HEK293 (cell line): ENCODE data around the gene CCL7.

Source experiments
- CTCF ChIA-PET: fragments of 350-600 bp; formaldehyde crosslinking; extraction: SDS; loops from one replicate; lab custom pipeline; 2021; ENCODE audit warnings: antibody characterized with exemption; lab: Yijun Ruan, JAX
- POLR2A ChIA-PET: fragments of 300-600 bp; formaldehyde crosslinking; extraction: SDS; loops from one replicate; lab custom pipeline; 2020; ENCODE audit warnings: antibody characterized with exemption, inconsistent platforms; lab: Yijun Ruan, JAX
- H3K27ac ChIP-seq: fragments of 200-500 bp; sonication (Bioruptor generic); 2 replicates; pipeline ENCODE4 v1.5.1; 2014; ENCODE audit warnings: low read depth, low read length, control low read depth, inconsistent platforms; ENCODE audit errors: extremely low read depth
- H3K36me3 ChIP-seq, 2 experiments: fragments of 200-500 bp in 1 of 2; sonication (Bioruptor generic) in 1 of 2; 1 replicate in 1 of 2; 2 replicates in 1 of 2; pipeline ENCODE4 v1.5.1; 2014 to 2017; ENCODE audit warnings: inconsistent platforms in 2 of 2, low read length in 2 of 2; ENCODE audit not compliant: control insufficient read depth in 2 of 2, insufficient read depth in 1 of 2
- H3K4me1 ChIP-seq: fragments of 200-500 bp; sonication (Bioruptor generic); 2 replicates; pipeline ENCODE4 v1.5.1; 2014; ENCODE audit warnings: mild to moderate bottlenecking, low read length, inconsistent platforms; ENCODE audit not compliant: control insufficient read depth, insufficient read depth
- H3K4me3 ChIP-seq: 2 replicates; pipeline ENCODE4 v1.5.1; 2011; ENCODE audit warnings: low read depth, mild to moderate bottlenecking, control low read depth, low read length, moderate library complexity
- H3K9me3 ChIP-seq: fragments of 200-500 bp; sonication (Bioruptor generic); 2 replicates; pipeline ENCODE4 v1.5.1; 2014; ENCODE audit warnings: low read depth, low read length, inconsistent platforms; ENCODE audit not compliant: control insufficient read depth, insufficient read depth
- GLI2 ChIP-seq: fragments of 450-650 bp; formaldehyde crosslinking; IDR thresholded peaks from 2 replicates; pipeline ENCODE4; 2017; ENCODE audit warnings: missing biosample characterization, missing genetic modification characterization, low read depth, borderline replicate concordance
- IKZF3 ChIP-seq: fragments of 450-650 bp; IDR thresholded peaks from 2 replicates; pipeline ENCODE4 v1.5.0; 2018; ENCODE audit warnings: missing biosample characterization, mild to moderate bottlenecking, missing genetic modification characterization, moderate library complexity
- OVOL3 ChIP-seq: fragments of 450-650 bp; formaldehyde crosslinking; IDR thresholded peaks from 2 replicates; pipeline ENCODE4 v1.5.1; 2016; ENCODE audit warnings: missing biosample characterization, missing genetic modification characterization
- PRDM1 ChIP-seq: fragments of 450-650 bp; formaldehyde crosslinking; IDR thresholded peaks from 2 replicates; pipeline ENCODE4; 2016; ENCODE audit warnings: missing biosample characterization, missing genetic modification characterization
- RBAK ChIP-seq: fragments of 450-650 bp; formaldehyde crosslinking; IDR thresholded peaks from 2 replicates; pipeline ENCODE4 v1.5.1; 2016; ENCODE audit warnings: missing biosample characterization, missing genetic modification characterization
- SP3 ChIP-seq: fragments of 450-650 bp; formaldehyde crosslinking; IDR thresholded peaks from 2 replicates; pipeline ENCODE4 v1.5.1; 2016; ENCODE audit warnings: missing biosample characterization, missing genetic modification characterization
- SP7 ChIP-seq: fragments of 450-650 bp; formaldehyde crosslinking; IDR thresholded peaks from 2 replicates; pipeline ENCODE4 v1.5.1; 2016; ENCODE audit warnings: missing biosample characterization, missing genetic modification characterization
- WT1 ChIP-seq: fragments of 450-650 bp; formaldehyde crosslinking; IDR thresholded peaks from 2 replicates; pipeline ENCODE4 v1.5.1; 2016; ENCODE audit warnings: missing biosample characterization, missing genetic modification characterization
- YY1 ChIP-seq: fragments of 450-650 bp; formaldehyde crosslinking; IDR thresholded peaks from 2 replicates; pipeline ENCODE4 v1.5.1; 2018; ENCODE audit warnings: missing biosample characterization, missing genetic modification characterization
- ZNF140 ChIP-seq: fragments of 450-650 bp; formaldehyde crosslinking; IDR thresholded peaks from 2 replicates; pipeline ENCODE4 v1.5.1; 2016; ENCODE audit warnings: missing biosample characterization, missing genetic modification characterization
- ZNF426 ChIP-seq: fragments of 450-650 bp; formaldehyde crosslinking; IDR thresholded peaks from 2 replicates; pipeline ENCODE4 v1.5.1; 2017; ENCODE audit warnings: missing biosample characterization, missing genetic modification characterization, mild to moderate bottlenecking, inconsistent platforms, moderate library complexity
- ZNF501 ChIP-seq: fragments of 450-650 bp; formaldehyde crosslinking; IDR thresholded peaks from 2 replicates; pipeline ENCODE4 v1.5.1; 2016; ENCODE audit warnings: missing biosample characterization, missing genetic modification characterization
- ZNF626 ChIP-seq: fragments of 450-650 bp; sonication (Bioruptor Pico); formaldehyde crosslinking; IDR thresholded peaks from 2 replicates; pipeline ENCODE4 v1.5.1; 2018; ENCODE audit warnings: missing biosample characterization, missing genetic modification characterization, inconsistent platforms
- ZNF664 ChIP-seq: fragments of 450-650 bp; formaldehyde crosslinking; IDR thresholded peaks from 2 replicates; pipeline ENCODE4 v1.5.1; 2016; ENCODE audit warnings: missing biosample characterization, missing genetic modification characterization
- ZNF707 ChIP-seq: fragments of 450-650 bp; formaldehyde crosslinking; IDR thresholded peaks from 2 replicates; pipeline ENCODE4 v1.5.1; 2016; ENCODE audit warnings: missing biosample characterization, missing genetic modification characterization
- ZSCAN30 ChIP-seq: fragments of 450-650 bp; IDR thresholded peaks from 2 replicates; pipeline ENCODE4 v1.5.1; 2018; ENCODE audit warnings: missing biosample characterization, mild to moderate bottlenecking, missing genetic modification characterization, moderate library complexity
- TF ChIP-seq, protein P1 (sequence below): fragments of 450-650 bp; formaldehyde crosslinking; IDR thresholded peaks from 2 replicates; pipeline ENCODE4 v1.5.1; 2016; ENCODE audit warnings: missing biosample characterization, missing genetic modification characterization
- TF ChIP-seq, protein P2 (sequence below): fragments of 450-650 bp; formaldehyde crosslinking; IDR thresholded peaks from 2 replicates; pipeline ENCODE4 v1.5.1; 2016; ENCODE audit warnings: missing biosample characterization, missing genetic modification characterization
- TF ChIP-seq, protein P3 (sequence below): fragments of 450-650 bp; formaldehyde crosslinking; IDR thresholded peaks from 2 replicates; pipeline ENCODE4 v1.5.1; 2016; ENCODE audit warnings: missing biosample characterization, missing genetic modification characterization
- TF ChIP-seq, protein P4 (sequence below): fragments of 450-650 bp; formaldehyde crosslinking; IDR thresholded peaks from 2 replicates; pipeline ENCODE4; 2016; ENCODE audit warnings: missing biosample characterization, missing genetic modification characterization

Gene CCL7

DNA sequence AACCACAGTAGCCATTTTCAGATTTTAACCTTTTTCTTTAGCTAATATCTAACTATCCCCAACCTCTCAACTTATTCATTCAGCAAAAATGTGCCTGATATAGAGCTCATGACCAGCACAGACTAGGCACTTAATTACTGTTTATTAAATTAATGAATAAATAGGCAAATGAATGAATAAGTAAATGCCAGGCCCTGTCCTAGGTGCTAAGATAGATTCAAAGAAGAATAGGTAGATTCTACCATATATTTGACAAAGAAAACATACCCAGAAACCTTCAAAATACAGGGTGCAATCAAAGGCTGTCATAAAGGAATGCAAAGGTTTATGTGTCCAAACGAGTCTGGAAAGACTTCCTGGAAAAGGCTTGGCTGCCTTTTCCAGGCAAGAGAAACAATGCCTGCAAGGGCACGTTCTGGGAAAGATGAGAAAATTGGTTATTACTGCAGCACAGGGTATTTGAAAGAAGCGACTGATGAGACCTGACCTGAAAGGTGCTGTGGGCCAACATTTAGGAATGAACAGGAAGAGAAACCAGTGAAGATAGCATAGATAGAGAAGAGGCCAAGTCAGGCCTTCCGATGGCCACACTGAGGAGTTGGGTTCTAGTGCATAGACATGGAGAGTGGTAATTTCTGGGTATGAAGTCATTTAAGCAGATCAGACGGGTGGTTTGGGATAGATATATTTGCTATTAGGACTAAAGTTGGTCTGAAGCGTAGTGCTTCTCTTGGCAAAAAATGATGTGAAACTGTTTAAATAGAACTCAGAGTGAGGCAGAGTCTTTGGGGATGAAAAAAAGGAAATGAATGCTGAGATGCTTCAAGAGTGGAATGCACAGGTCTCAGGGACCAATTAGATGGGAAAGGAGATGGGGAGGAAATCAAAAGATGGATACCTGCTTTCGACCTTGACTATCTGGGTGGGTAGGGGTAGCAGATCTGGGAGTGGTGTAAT is 26.4 kb upstream of the CCL7 start:
- CTCF ChIA-PET, result no interaction called here
- Histone ChIP-seq H3K36me3 (no peaks in the 10 kb centered on the region), H3K27ac (no peak overlapping the region)
- no peak for TF ChIP-seq RBAK (tag by site-specific recombination)
- TF ChIP-seq, all 188 proteins: peak for 0
- POLR2A ChIA-PET, result no interaction called here
- no peaks in the 10 kb centered on the region for H3K9me3 ChIP-seq
- H3K4me1 ChIP-seq, result no peaks in the 10 kb centered on the region
- no peak overlapping the region for H3K4me3 ChIP-seq

DNA sequence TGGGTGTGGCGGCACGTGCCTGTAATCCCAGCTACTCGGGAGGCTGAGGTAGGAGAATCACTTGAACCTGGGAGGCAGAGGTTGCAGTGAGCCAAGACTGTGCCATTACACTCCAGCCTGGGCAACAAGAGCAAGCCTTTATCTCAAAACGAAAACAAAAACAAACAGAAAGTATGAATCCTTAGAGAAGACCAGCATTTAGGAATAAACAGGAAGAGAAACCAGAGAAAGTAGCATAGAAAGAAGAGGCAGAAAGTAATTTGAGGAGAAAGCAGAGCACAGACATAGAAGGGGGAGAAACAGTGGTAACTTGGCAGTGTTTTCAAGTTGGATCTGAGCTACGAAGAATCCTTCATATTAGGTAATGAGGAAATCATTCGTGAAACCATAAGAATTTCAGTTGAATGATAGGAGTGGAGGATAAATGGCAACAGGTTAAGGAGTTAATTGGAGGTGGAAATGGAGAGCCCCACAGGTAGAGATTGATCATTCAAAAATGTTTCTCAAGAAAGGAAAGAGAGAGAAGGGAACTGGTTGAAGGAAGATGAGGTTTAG is 24.6 kb upstream of the CCL7 start:
- CTCF ChIA-PET, result interaction anchor here (0.7 kb wide), 1 partner anchor 10 kb away, joined by 4 read pairs; no protein-coding TSS in a partner anchor
- TF ChIP-seq ZNF626 (tag by site-specific recombination) (no peak), PRDM1 (tag by site-specific recombination) (peak; percentile 5; the same call in 1 of the 2 replicates), SP7 (tag by site-specific recombination) (no peak), YY1 (tag by site-specific recombination) (no peak), ZNF664 (tag by site-specific recombination) (no peak), OVOL3 (tag by site-specific recombination) (no peak)
- TF ChIP-seq, protein P1, sequence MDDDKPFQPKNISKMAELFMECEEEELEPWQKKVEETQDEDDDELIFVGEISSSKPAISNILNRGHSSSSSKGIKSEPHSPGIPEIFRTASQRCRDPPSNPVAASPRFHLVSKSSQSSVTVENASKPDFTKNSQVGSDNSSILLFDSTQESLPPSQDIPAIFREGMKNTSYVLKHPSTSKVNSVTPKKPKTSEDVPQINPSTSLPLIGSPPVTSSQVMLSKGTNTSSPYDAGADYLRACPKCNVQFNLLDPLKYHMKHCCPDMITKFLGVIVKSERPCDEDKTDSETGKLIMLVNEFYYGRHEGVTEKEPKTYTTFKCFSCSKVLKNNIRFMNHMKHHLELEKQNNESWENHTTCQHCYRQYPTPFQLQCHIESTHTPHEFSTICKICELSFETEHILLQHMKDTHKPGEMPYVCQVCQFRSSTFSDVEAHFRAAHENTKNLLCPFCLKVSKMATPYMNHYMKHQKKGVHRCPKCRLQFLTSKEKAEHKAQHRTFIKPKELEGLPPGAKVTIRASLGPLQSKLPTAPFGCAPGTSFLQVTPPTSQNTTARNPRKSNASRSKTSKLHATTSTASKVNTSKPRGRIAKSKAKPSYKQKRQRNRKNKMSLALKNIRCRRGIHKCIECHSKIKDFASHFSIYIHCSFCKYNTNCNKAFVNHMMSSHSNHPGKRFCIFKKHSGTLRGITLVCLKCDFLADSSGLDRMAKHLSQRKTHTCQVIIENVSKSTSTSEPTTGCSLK, result no peak
- TF ChIP-seq, protein P2, sequence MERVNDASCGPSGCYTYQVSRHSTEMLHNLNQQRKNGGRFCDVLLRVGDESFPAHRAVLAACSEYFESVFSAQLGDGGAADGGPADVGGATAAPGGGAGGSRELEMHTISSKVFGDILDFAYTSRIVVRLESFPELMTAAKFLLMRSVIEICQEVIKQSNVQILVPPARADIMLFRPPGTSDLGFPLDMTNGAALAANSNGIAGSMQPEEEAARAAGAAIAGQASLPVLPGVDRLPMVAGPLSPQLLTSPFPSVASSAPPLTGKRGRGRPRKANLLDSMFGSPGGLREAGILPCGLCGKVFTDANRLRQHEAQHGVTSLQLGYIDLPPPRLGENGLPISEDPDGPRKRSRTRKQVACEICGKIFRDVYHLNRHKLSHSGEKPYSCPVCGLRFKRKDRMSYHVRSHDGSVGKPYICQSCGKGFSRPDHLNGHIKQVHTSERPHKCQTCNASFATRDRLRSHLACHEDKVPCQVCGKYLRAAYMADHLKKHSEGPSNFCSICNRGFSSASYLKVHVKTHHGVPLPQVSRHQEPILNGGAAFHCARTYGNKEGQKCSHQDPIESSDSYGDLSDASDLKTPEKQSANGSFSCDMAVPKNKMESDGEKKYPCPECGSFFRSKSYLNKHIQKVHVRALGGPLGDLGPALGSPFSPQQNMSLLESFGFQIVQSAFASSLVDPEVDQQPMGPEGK (tag by site-specific recombination), result no peak
- Histone ChIP-seq H3K27ac (no peak overlapping the region), H3K9me3 (no peaks in the 10 kb centered on the region), H3K4me3 (no peak overlapping the region), H3K4me1 (no peaks in the 10 kb centered on the region), H3K36me3 (no peaks in the 10 kb centered on the region)
- POLR2A ChIA-PET, result no interaction called here

DNA sequence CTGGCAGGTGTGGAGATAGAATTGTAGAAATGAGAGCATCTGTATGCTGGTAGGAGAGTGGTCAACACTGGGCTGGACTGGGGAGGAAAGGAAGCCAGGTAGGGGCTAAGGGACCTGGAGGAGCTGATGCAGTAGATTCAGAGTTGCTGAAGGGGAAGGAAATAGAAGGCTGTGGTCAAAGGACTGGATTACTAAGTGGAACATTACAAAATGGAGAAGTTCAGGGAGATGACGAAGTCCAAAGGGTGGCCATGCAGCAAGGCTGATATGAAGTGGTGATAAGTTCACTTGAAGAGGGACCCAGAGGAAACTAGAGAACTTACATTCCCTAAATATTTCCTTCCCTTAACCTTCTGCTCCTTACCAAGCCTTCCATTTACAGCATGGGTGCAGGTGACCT is 23.6 kb upstream of the CCL7 start:
- TF ChIP-seq, protein P3, sequence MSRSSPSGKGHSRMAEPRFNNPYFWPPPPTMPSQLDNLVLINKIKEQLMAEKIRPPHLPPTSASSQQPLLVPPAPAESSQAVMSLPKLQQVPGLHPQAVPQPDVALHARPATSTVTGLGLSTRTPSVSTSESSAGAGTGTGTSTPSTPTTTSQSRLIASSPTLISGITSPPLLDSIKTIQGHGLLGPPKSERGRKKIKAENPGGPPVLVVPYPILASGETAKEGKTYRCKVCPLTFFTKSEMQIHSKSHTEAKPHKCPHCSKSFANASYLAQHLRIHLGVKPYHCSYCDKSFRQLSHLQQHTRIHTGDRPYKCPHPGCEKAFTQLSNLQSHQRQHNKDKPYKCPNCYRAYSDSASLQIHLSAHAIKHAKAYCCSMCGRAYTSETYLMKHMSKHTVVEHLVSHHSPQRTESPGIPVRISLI, result no peak
- no peak for TF ChIP-seq IKZF3
- TF ChIP-seq ZSCAN30, result no peak
- TF ChIP-seq SP3 (tag by site-specific recombination), result no peak
- TF ChIP-seq ZNF426 (tag by site-specific recombination), result no peak
- no peak for TF ChIP-seq GLI2 (tag by site-specific recombination)
- no peak for TF ChIP-seq ZNF140
- TF ChIP-seq WT1 (tag by site-specific recombination), result no peak
- no peak for TF ChIP-seq ZNF707 (tag by site-specific recombination)
- TF ChIP-seq, protein P4, sequence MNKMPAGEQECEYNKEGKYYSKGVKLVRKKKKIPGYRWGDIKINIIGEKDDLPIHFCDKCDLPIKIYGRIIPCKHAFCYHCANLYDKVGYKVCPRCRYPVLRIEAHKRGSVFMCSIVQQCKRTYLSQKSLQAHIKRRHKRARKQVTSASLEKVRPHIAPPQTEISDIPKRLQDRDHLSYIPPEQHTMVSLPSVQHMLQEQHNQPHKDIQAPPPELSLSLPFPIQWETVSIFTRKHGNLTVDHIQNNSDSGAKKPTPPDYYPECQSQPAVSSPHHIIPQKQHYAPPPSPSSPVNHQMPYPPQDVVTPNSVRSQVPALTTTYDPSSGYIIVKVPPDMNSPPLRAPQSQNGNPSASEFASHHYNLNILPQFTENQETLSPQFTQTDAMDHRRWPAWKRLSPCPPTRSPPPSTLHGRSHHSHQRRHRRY (tag by site-specific recombination), result no peak
- TF ChIP-seq ZNF501, result no peak
- H3K4me3 ChIP-seq, result no peak overlapping the region
- H3K27ac ChIP-seq, result no peak overlapping the region
- ChIA-PET POLR2A (no interaction called here), CTCF (interaction anchor here (0.6 kb wide), 1 partner anchor 75 kb away, joined by 3 read pairs; no protein-coding TSS in a partner anchor)
- H3K4me1 ChIP-seq, result no peaks in the 10 kb centered on the region
- no peaks in the 10 kb centered on the region for H3K36me3 ChIP-seq
- H3K9me3 ChIP-seq, result no peaks in the 10 kb centered on the region
